ENCODE data around the gene SLC26A9.

SLC26A9 gene

DNA sequence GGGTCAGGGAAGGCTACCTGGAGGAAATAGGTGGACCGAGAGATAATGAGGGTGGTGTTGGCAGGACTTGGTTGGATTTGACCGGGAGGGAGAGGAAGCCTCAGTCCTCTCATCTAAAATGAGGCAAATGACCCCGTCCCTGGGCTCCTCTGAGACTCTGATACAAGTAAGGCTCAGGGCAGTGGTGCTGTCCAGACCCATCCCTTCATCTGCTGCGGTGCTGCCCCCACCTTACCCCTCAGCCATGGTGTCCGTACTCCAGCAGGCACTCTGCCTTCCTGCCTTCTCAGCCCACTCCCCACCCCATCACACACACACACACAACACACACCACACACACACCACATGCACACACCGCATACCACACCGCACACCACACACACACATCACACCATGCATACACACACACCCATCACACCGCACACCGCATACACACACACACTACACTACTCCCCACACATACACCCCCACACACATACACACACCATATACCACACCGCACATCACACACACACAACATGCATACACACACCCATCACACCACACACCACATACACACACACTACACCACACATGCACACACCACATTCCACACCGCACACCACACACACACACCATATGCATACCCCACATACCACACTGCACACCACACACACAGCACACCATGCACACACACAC is 29.4 kb upstream of the SLC26A9 start:
- no peak for DNase-seq (ENCODE audit: low read depth)

DNA sequence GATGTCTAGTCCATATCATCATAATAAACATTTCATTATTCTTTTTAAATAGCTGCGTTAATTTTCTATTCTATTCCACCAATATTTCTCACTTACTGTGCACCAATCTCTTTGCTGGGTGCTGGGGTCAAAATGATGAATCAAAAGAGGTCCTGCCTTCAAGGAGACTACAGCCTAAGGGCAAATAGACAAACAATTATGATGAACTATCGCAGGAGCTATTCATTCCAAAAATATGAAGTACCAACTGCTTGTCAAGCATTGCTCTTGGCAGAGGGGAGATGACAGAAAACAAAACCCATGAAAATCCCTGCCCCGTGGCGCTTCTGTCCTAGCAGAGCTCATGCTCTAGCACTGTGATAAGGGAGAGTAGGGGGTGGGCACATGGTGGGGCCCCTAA is 28.8 kb upstream of the SLC26A9 start:
- DNase-seq (ENCODE audit: low read depth): no peak

DNA sequence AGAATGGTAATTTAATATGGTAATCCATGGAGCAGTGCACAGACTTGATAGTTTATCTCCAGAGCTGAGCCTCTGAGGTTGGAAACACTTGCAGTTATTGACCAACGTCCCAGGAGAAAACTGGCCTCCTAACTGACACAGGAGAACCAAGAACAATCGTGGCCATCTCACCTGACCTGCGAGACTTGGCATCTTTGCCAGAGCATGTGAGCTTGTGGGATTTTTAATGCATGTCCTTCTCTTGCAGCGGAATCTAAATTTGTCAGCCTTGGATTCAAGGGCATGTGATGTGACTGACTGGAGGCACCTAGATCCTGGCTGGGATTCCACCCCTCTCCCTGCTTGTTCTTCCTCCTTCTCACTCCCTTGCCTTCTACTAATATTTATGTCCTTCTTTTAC is 27.8 kb upstream of the SLC26A9 start:
- DNase-seq (ENCODE audit: low read depth): no peak

DNA sequence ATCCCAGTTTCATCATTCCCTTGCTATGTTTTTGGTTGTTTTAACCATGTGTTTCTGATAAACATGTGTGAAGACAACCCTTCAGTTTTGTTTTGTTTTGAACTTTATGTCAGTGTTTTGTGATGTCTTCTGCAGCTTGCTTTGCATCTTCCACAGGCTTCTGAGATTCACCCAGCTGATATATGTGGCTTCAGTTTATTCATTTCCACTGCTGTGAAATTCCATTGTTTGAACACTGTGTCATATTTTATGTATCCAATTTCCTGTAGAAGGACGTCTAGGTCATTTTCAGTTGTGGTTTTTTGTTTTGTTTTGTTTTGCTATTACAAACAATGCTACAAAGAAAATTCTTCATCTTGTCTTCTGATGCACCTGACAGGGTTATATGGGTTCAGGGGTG is 27.2 kb upstream of the SLC26A9 start:
- no peak for DNase-seq (ENCODE audit: low read depth)

DNA sequence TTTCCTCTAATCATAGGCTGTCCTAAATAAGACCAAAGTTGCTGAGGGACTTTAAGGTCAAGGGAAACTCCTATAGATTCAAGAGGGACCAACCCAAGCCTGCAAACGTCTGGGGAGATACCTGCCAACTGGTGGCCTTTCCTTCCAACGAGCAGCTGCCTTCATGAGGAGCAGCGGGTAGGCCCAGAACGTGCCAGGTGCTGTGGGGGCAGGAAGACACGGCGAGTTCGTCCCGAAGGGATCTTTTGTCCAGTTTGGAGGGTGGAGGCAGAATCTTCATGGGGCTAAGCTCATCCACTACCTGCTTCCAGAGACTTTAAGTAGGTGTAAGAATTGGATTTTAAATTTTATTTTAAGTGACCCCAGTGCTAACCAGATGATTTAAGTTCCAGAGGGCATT is 26.0 kb upstream of the SLC26A9 start:
- DNase-seq (ENCODE audit: low read depth): no peak

DNA sequence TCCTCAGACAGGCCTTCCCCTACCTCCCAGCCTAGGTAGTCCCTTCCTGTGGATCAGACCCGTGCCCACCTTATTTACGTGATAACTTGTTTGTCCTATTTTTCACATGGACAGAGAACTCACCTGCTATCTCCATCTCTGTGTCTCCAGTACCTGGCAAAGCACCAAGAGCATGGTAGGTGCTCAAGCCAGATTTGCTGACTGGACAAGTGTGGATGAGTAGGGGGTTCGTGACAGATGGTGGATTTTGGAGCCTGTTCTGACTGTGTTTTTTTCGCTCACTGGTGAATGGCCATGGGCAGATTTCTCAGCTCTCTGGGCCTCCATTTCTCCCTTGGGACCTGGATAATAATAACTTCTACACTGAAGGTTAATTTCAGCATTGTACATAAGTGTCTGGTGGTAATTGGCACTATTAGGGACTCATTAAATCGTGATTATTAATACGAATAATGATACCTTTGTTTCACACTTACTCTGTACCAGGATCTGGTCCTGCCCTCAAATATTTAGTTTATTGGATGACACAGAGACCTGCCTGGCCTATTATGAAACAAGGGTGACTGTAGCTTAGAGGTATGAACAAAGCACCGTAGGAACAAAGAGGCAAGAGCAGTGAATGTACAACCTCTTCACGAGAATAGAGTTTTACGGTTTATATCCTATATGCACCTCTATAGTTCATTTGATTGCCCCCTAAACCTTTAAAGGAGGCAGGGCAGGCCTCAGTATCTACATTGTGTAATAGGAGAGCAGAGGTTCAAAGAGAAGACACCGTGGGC is 24.5 kb upstream of the SLC26A9 start:
- DNase-seq (ENCODE audit: low read depth): no peak

DNA sequence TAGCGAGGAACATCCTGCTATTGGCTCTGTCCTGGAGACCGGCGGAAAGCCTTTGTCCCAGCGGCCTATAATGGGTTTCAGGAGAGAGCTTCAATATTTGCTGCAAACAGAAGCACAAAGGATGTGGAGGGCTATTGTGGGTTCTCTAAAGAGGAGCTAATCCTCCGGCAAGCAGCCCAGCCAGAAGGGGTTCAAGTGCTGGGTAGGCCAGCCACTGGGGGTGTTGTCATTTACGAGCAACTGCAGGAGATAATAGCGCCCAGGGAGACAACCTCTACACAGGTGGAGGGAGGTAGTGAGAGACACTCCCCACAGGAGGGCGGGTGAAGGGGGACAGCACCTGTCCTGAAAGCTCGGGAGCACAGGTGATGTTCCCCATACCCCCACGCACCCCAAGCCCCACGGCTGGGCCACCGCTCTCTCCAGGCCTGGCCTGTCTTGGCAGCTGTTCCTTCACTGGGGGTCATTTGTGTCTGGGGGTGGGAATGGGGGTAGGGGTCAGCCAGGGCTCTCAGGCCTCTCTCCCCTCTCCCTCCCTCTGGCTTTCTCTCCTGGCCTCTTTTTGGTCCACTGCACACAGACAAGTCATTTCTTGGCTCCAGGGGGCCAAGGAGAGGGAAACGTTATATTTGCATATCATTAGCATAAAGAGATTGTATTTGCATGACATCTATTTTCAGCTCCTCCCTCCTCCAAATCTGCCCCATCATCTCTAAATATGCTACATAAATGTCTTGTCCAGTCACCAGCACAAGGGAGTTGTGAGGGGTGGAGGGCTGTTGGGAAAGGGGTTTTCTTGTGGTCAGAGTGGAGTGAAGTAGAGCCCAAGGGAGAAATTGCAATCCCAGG is 22.0 kb upstream of the SLC26A9 start:
- DNase-seq (ENCODE audit: low read depth): no peak

DNA sequence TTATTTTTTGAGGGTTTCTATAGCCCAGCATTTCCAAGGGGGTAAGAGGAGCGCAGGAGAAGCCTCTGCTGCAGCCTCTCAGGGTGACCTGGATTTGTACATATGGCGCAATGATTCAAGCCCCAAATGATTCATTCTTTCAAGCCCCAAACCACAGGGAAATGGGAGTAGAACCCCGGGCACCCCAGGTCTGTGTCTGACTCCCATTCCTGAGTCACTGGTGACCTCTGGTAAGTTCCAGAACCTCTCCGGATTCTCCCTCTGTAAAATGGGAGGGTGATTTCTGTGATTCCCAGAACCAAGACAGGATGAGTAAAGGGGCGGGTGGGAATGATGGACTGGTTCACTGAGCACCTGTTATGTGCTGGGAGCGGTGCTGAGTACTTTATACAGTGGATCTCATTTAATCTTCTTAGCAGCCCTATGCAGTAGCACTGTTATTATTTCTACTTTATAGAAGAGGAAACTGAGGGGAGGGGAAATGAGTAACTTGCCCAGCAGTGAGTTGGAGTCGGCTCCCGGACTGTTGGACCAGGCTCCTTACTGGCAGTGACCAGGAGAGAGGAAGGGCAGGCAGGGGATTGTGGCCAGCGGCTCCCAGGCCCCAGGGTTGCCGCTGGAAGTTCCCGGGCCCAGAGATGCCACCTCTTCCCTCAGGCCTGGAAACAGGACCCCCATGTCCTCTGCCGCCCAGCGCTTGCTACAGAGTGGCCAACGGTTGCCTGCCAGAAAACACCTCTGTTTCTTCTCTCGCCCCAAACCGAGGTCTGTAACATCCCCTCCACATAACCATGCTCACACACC is 20.3 kb upstream of the SLC26A9 start:
- DNase-seq (ENCODE audit: low read depth): no peak

DNA sequence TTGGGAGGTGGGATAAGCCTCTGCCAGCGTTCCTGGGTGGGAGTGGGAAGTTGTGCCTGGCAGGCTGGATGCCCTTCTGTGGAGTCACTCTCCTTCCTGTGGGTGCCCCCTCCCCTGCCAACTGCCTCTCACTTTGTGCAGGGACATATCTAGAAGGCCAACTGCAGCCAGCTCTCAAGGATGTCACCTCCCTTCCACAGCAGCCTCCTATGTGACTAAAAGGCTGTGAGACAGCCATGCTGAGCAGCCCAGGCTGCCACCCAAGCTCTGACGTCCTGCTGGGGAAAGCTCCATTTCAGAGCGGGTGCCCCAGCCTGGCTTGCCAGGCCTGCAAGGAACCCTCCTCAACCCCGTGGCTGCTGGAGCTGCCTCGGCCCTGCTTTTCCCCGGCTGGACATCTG is 19.6 kb upstream of the SLC26A9 start:
- no peak for DNase-seq (ENCODE audit: low read depth)

DNA sequence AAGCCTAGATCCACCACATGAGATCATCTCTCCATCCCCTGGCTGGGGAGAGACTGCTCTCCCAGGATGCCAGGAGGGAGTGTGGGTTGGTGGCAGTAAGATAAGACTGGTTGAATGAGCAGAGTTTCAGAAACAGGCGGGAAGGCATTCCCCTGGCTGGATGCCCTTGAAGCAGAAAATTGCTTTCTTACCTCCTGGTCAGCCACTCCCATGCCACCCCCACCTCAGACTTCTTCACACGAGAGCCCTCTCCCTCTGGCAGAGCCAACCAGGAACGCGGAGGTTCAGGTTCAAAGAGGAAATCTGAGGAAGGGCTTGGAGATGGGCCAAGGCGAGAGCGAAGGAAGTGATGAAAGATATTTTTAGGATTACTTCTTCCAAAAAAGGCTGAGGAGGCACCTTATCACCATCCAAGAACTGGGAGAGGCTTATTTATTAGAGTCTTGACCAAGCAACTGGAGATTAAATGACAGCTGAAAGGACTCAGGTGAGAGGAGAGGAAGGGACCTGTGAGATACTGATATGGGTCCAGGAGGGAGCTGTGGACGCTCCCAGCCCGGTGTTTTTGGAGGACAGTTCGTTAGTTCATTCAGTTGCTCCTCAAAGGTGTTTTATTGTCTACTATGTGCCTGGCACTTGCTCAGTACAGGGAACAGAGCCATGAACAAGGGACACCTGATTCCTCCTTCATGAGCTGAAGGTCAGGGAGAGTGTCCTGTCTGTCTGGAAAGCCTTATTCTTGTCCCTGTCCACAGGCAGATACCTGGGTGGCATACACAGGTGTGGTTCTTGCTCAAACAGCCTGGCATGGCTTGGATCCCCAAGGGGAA is 18.9 kb upstream of the SLC26A9 start:
- no peak for DNase-seq (ENCODE audit: low read depth)

DNA sequence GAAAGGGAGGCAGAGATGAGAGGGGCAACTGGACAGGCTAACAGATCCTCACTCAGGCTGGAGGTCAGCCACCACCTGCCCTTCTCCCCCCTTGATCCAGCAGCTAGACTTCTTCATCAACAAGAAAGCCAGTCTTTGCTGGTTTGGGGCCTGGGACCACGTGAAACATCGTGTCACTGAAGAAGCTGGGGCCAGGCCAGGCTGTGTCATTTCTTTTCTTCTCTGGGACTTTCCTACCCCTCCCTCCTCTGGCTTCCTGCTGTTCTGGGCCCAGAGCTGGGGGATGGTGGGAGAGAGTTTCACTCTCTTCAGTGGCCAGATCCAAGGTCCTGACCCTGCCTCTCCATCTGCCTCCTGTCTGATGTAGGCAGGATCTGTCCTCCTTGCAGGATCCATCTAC is 18.1 kb upstream of the SLC26A9 start:
- no peak for DNase-seq (ENCODE audit: low read depth)

DNA sequence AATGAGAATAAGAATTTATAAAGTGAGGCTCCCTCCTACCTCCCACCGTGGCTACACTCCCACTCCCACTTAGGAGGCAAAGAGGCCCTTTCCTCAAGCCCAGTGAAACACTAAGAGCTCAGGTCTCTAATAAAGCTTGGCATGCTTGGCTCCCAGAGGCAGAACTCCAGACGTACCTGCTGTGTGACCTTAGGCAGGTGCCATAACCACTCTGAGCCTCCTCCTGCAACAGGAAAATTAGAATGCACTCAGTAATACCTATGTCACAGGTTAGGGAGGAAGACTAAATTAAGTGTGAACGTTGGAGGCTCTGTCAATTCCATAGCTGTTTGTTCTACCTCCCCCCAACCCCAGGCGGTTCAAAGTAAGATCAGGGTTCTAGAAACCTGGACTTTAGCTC is 16.5 kb upstream of the SLC26A9 start:
- no peak for DNase-seq (ENCODE audit: low read depth)

DNA sequence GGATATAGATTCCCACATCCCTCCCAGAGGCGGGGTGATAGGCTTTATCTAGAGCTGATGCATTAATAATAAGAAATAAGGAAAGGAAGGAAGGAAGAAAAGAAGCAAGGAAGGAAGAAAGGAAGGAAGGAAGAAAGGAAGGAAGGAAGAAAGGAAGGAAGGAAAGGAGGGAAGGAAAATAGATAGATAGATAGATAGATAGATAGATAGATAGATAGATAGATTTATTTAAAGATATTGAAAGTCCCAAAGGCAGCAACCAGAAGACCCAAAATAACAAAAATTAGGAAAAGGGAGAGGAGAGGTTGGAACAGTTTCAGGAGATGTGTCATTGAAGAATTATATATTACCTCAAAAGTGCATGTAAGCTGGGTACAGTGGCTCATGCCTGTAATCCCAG is 12.2 kb upstream of the SLC26A9 start:
- DNase-seq (ENCODE audit: low read depth): no peak

DNA sequence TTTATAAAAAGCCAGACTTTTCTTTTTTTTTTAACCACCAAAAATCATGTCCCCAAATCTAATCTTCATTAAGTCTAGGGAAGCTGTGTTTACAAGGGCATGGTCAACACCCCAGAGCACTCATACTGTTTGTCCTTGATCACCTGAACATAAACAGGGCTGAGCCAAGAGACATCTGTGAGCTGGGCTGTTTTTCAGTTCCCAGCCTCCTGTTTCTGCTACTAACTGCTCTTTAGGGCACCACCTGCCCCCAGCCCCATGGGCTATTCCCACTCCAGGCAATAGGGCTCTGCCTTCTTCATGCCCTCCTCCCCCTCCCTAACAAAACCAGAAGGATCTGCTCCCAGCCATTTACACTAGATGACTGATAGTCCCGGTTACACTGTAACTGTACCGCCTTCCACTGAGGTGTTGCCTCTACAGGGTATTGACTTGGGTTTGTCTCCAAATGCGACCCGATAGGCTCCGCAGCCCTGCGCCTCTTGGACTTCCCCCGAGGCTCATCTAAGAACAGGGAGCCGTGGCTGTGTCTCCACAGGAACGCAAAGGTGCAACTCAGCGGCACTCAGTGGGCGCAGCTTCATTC is 11.7 kb upstream of the SLC26A9 start:
- DNase-seq (ENCODE audit: low read depth): no peak

DNA sequence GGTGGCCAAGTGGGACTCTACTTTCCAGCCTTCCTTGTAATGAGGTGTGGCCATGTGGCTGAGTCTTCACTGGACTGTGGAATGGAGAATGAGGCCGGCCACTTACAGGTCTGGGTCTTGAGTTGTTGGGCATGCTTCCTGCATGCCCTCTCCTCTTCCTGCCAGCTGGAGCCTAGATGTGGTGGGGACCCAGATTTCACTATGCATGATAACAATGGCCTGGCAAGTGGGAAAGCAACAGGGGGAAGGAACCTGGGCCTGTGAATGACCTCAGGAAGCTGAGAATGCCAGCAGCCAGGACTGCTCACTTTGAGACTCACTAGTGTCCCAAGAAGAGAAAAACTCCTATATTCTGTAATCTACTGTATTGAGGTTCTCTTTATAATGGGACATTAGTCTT is 8.5 kb upstream of the SLC26A9 start:
- DNase-seq (ENCODE audit: low read depth): no peak

DNA sequence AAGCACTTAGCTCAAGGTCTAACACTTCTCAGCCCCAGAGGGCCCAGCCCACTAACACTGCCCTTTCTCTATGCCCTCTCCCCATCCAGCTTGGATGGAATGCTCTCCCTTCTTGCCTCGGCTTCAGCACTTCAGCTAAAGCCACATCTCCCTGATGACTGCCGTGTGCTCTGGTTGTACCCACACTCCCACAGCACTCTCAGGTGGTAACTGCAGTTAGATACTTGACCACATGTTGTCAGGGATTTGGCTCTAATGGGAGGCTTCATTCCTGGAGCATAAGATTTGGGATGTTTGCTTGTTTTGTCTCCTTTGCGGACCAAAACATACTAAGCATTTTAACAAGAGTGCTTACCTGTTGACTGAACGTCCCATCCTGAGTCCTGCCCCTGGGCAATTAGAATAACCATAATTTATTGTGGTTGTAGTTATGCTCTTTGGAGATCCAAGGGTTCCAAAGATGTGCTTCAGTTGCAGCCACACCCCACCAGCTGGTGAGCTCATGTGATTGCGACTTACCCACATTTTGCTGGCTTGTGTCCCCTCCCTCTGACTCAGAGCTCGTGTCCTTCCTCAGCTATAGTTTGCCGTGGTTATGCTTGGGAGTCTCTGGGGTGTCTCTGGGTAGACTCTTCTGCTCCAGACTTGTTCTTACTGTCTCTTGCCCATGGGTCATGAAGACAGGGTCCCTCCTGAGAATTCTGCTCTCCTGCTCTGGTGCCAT is 7.7 kb upstream of the SLC26A9 start:
- no peak for DNase-seq (ENCODE audit: low read depth)

DNA sequence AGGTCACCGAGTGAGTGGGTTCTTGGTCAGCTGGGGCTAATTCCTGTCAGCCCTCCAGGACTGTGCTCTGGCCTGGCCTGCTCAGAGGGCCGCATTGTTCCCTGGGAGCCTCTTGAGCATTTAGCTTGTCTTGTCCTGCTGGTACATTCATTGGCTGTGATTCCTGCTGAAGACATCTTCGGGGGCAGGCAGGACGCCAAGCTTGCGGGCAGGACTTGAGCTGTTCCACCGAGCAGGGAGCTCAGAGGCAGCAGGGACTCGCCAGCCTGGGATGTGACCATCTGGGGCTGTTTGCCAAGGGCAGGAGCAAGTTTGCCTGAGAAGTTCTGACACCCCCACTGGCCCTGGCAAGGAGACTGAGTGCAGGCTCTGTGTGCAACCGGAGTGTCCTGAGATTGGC is 7.0 kb upstream of the SLC26A9 start:
- no peak for DNase-seq (ENCODE audit: low read depth)

DNA sequence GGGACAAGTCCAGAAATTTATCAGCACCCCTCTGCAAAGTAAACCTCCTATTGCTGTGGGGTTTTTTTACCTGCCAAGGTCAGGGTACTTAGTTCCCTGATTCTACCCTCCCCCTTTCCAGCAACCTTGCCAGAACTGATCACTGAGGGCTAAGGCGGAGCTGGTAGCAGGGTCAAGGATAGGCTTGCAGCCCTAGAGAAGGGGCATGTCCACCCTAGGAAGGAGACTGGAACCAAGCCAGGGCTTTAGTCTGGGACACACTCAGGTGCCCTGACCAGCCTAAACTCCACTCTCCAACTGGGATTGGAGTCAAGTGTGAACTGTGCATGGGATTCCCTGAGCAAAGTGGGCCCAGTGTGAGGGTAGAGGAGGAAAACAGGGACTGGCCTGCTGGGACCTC is 6.5 kb upstream of the SLC26A9 start:
- no peak for DNase-seq (ENCODE audit: low read depth)

DNA sequence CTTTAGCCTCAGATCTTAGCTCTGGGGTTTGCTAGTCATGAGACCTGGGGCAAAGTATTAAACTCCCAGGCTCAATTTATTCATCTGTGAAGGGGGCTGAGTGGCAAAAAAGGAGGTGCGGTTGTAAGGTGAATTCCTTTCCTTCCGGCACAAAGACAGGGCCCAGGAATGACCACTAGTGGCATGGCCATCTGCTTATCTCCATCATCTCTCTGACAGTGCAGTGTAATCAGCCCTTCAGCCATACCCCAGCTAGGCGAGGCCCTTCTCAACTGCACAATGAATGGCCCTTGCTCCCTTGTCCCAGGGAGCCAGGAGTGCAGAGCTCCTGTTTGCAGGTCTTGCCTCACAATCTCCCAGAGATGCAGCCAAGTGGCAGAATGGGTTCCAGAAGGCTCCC is 5.6 kb upstream of the SLC26A9 start:
- no peak for DNase-seq (ENCODE audit: low read depth)

DNA sequence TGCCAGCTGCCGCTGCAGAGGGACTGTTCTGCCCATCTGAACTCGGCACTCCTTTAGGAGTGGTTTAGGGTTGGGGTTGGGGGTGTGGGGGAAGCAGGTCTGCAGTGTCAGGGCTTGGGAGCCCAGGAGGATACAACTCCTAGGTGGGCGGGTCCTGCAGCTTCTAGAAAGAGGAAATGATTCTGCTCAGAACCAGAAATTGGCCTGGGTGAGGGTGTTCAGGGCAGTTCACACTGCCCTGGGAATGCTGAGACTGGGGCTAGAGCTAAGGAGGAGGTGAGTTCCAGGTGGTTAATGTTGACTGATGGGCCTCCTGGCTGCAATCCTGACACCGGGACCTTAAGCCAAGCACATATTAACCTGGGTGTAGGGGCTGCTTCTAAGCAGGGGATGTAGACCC is 4.8 kb upstream of the SLC26A9 start:
- no peak for DNase-seq (ENCODE audit: low read depth)

All from activated T-helper 1 cell treated with Interleukin-2 at 50 U/mL for 16 hours (primary cell).